H9 (cell line): ENCODE results near the gene TMEM187. TPM values are rescaled to one million over a fixed set of nuclear protein-coding genes. Genes with fewer than 3 reads are reported as not detected.

ENCODE experiments used
- DNase-seq: peaks from one replicate; pipeline ENCODE4 v3.0.0-alpha.2; 2017
- H2AFZ ChIP-seq: one replicate; pipeline ENCODE4 v1.6.1; 2013; ENCODE audit warnings: mild to moderate bottlenecking, low read length, control low read depth, moderate library complexity
- H2AK5ac ChIP-seq: 2 replicates; pipeline ENCODE4 v1.6.1; 2013; ENCODE audit warnings: low read length, control low read depth, mixed read lengths; ENCODE audit not compliant: insufficient read length
- H2BK120ac ChIP-seq: one replicate; pipeline ENCODE4 v1.6.1; 2013; ENCODE audit warnings: low read depth, mild to moderate bottlenecking, low read length, control low read depth, inconsistent platforms; ENCODE audit not compliant: poor library complexity, severe bottlenecking
- H2BK12ac ChIP-seq: 2 replicates; pipeline ENCODE4 v1.6.1; 2013; ENCODE audit warnings: low read length, control low read depth, mixed read lengths, low read depth; ENCODE audit not compliant: insufficient read length
- H2BK15ac ChIP-seq: 2 replicates; pipeline ENCODE4 v1.6.1; 2013; ENCODE audit warnings: low read depth, low read length, control low read depth
- H2BK20ac ChIP-seq: one replicate; pipeline ENCODE4 v1.6.1; 2013; ENCODE audit warnings: low read depth, mild to moderate bottlenecking, low read length, control low read depth, inconsistent platforms; ENCODE audit not compliant: poor library complexity, severe bottlenecking
- H2BK5ac ChIP-seq: 2 replicates; pipeline ENCODE4 v1.6.1; 2013; ENCODE audit warnings: low read length, control low read depth, mixed read lengths; ENCODE audit not compliant: insufficient read length
- H3K14ac ChIP-seq: 2 replicates; pipeline ENCODE4 v1.6.1; 2013; ENCODE audit warnings: low read length, control low read depth; ENCODE audit not compliant: insufficient read depth
- H3K18ac ChIP-seq: 2 replicates; pipeline ENCODE4 v1.6.1; 2013; ENCODE audit warnings: low read depth, mild to moderate bottlenecking, mixed read lengths, low read length, control low read depth; ENCODE audit not compliant: insufficient read length
- H3K23ac ChIP-seq: 2 replicates; pipeline ENCODE4 v1.6.1; 2013; ENCODE audit warnings: low read length, control low read depth, mixed read lengths, low read depth; ENCODE audit not compliant: insufficient read length
- H3K23me2 ChIP-seq: 2 replicates; pipeline ENCODE4 v1.6.1; 2013; ENCODE audit warnings: low read depth, mild to moderate bottlenecking, mixed read lengths, low read length, control low read depth; ENCODE audit not compliant: insufficient read length, poor library complexity, severe bottlenecking
- H3K27ac ChIP-seq: 2 replicates; pipeline ENCODE4 v1.5.1; 2013; ENCODE audit warnings: low read length, control low read depth, mixed read lengths, low read depth; ENCODE audit not compliant: insufficient read length
- H3K27me3 ChIP-seq: 2 replicates; pipeline ENCODE4 v1.6.1; 2013; ENCODE audit warnings: low read length, control low read depth, inconsistent platforms; ENCODE audit not compliant: insufficient read depth
- H3K4ac ChIP-seq: 2 replicates; pipeline ENCODE4 v1.6.1; 2013; ENCODE audit warnings: low read depth, mild to moderate bottlenecking, control low read depth, inconsistent platforms, low read length, moderate library complexity
- H3K4me1 ChIP-seq: 2 replicates; pipeline ENCODE4 v1.6.1; 2013; ENCODE audit warnings: low read length, control low read depth, inconsistent platforms; ENCODE audit not compliant: insufficient read depth
- H3K4me2 ChIP-seq: 2 replicates; pipeline ENCODE4 v1.6.1; 2013; ENCODE audit warnings: low read length, control low read depth, mixed read lengths; ENCODE audit not compliant: insufficient read length, insufficient read depth
- H3K56ac ChIP-seq: 2 replicates; pipeline ENCODE4 v1.6.1; 2013; ENCODE audit warnings: low read depth, mild to moderate bottlenecking, mixed read lengths, low read length, control low read depth; ENCODE audit not compliant: insufficient read length
- H3K79me1 ChIP-seq: 2 replicates; pipeline ENCODE4 v1.6.1; 2013; ENCODE audit warnings: low read depth, mild to moderate bottlenecking, moderate library complexity, low read length, control low read depth, inconsistent platforms; ENCODE audit not compliant: insufficient read depth, poor library complexity, severe bottlenecking
- H3K79me2 ChIP-seq: 2 replicates; pipeline ENCODE4 v1.6.1; 2013; ENCODE audit warnings: low read length, control low read depth, inconsistent platforms; ENCODE audit not compliant: insufficient read depth
- H3K9ac ChIP-seq: 2 replicates; pipeline ENCODE4 v1.6.1; 2013; ENCODE audit warnings: low read length, control low read depth, mixed read lengths; ENCODE audit not compliant: insufficient read length; ENCODE audit errors: extremely low read depth
- H3K9me3 ChIP-seq: one replicate; pipeline ENCODE4 v1.6.1; 2013; ENCODE audit warnings: low read depth, low read length, inconsistent platforms; ENCODE audit not compliant: control insufficient read depth
- H3T11ph ChIP-seq: one replicate; pipeline ENCODE4 v1.6.1; 2013; ENCODE audit warnings: mild to moderate bottlenecking, low read length, control low read depth, inconsistent platforms
- H4K20me1 ChIP-seq: one replicate; pipeline ENCODE4 v1.6.1; 2013; ENCODE audit not compliant: control insufficient read depth, insufficient read length, insufficient read depth
- H4K5ac ChIP-seq: 2 replicates; pipeline ENCODE4 v1.6.1; 2013; ENCODE audit warnings: low read depth, mild to moderate bottlenecking, mixed read lengths, low read length, control low read depth; ENCODE audit not compliant: insufficient read length
- H4K8ac ChIP-seq: replicated peaks from 2 replicates; pipeline ENCODE4 v1.6.1; 2013; ENCODE audit warnings: low read length, control low read depth, mixed read lengths, low read depth; ENCODE audit not compliant: insufficient read length
- H4K91ac ChIP-seq: 2 replicates; pipeline ENCODE4 v1.6.1; 2013; ENCODE audit warnings: low read depth, mild to moderate bottlenecking, moderate library complexity, mixed read lengths, low read length, control low read depth; ENCODE audit not compliant: insufficient read length
- H3K27ac Mint-ChIP-seq, 3 experiments: 2 replicates in 2 of 3; 3 replicates in 1 of 3; pipeline ENCODE4 v1.8.0; 2020 to 2021; ENCODE audit warnings: mixed read lengths in 3 of 3, mild to moderate bottlenecking in 1 of 3, moderate library complexity in 1 of 3
- H3K27me3 Mint-ChIP-seq: 2 replicates; pipeline ENCODE4 v1.8.0; 2021; ENCODE audit warnings: low read depth, mild to moderate bottlenecking, moderate library complexity, mixed read lengths
- H3K36me3 Mint-ChIP-seq, 3 experiments: 2 replicates in 2 of 3; 3 replicates in 1 of 3; pipeline ENCODE4 v1.8.0; 2020 to 2021; ENCODE audit warnings: low read depth in 3 of 3, mixed read lengths in 3 of 3; ENCODE audit not compliant: insufficient read depth in 1 of 3
- H3K4me1 Mint-ChIP-seq, 2 experiments: 2 replicates each; pipeline ENCODE4 v1.8.0; 2020; ENCODE audit warnings: mixed read lengths in 2 of 2
- H3K4me3 Mint-ChIP-seq, 2 experiments: 2 replicates in 1 of 2; 3 replicates in 1 of 2; pipeline ENCODE4 v1.8.0; 2020 to 2021; ENCODE audit warnings: mild to moderate bottlenecking in 2 of 2, mixed read lengths in 2 of 2, moderate library complexity in 1 of 2
- H3K9me3 Mint-ChIP-seq, 2 experiments: 2 replicates in 1 of 2; 3 replicates in 1 of 2; pipeline ENCODE4 v1.8.0; 2020; ENCODE audit warnings: mild to moderate bottlenecking in 2 of 2, mixed read lengths in 2 of 2, moderate library complexity in 1 of 2
- CTCF ChIP-seq: fragments of 200-600 bp; sonication (generic); conservative IDR thresholded peaks from 3 replicates; pipeline ENCODE4 v1.8.0; 2021; ENCODE audit warnings: antibody characterized with exemption, mild to moderate bottlenecking
- WGBS: extraction: QIAGEN DNeasy Blood & Tissue Kit; methylation state at CpG from one replicate; pipeline ENCODE4 v1.1.7; 2013; ENCODE audit warnings: missing lambda C conversion rate, low lambda C conversion rate, mixed read lengths; ENCODE audit not compliant: insufficient read length; ENCODE audit errors: extremely low coverage; 5-methylcytosine and 5-hydroxymethylcytosine counted together
- total RNA-seq: library from RNA; stranded (reverse); gene quantifications from 2 replicates; pipeline ENCODE4 v1.2.1, GENCODE V29; 2021

The TMEM187 gene
- total RNA-seq, 1 experiment from 2014 or later, result 2.7 TPM

GRCh38 chrX:154019061-154019621, 46.6 kb downstream of the TMEM187 start:
- H4K8ac ChIP-seq, result no peak overlapping the region
- peaks cover 49 to 70% of the 10 kb centered on the region in 2 experiments for H3K9me3 Mint-ChIP-seq
- no CpG with 5 or more reads among the region's 45 CpGs for WGBS
- no peak overlapping the region for H2AFZ ChIP-seq
- H2BK20ac ChIP-seq, result no peak overlapping the region
- no peak overlapping the region for H2AK5ac ChIP-seq
- no peaks in the 10 kb centered on the region for H3K79me1 ChIP-seq
- DNase-seq, result no peak
- peak overlapping the region; percentile 74; the same call in 1 of the 2 replicates for H3K14ac ChIP-seq
- H2BK12ac ChIP-seq, result no peak overlapping the region
- H4K5ac ChIP-seq, result no peak overlapping the region
- no peak overlapping the region for H3K9ac ChIP-seq
- H3K18ac ChIP-seq, result peak overlapping the region; percentile 82
- H3K27ac Mint-ChIP-seq, result no peak overlapping the region; a peak in 1 of 7 replicates
- H3K4ac ChIP-seq, result no peak overlapping the region; the same call in 1 of the 2 replicates
- H4K20me1 ChIP-seq, result peaks cover 5% of the 10 kb centered on the region
- H2BK5ac ChIP-seq, result no peak overlapping the region
- H3K27me3 ChIP-seq, result no peaks in the 10 kb centered on the region
- H3K4me3 Mint-ChIP-seq, result peak overlapping the region; percentile 66 to 70
- no peak overlapping the region for H3K56ac ChIP-seq
- H3K4me1 ChIP-seq, result no peaks in the 10 kb centered on the region
- no peak overlapping the region for H4K91ac ChIP-seq
- H2BK120ac ChIP-seq, result no peak overlapping the region
- H3K36me3 Mint-ChIP-seq, result peaks cover 5 to 43% (median 10%) of the 10 kb centered on the region in 3 experiments; a peak in 6 of 7 replicates
- no peaks in the 10 kb centered on the region for H3K27me3 Mint-ChIP-seq
- peaks cover 18 to 34% of the 10 kb centered on the region in 2 experiments for H3K4me1 Mint-ChIP-seq
- no peak overlapping the region for H3K4me2 ChIP-seq
- H2BK15ac ChIP-seq, result no peak overlapping the region
- no peaks in the 10 kb centered on the region for H3K9me3 ChIP-seq
- H3K23me2 ChIP-seq, result peaks cover 9% of the 10 kb centered on the region
- no peaks in the 10 kb centered on the region for H3K79me2 ChIP-seq
- no peak for TF ChIP-seq CTCF
- no peak overlapping the region for H3T11ph ChIP-seq
- no peak overlapping the region for H3K27ac ChIP-seq
- H3K23ac ChIP-seq, result no peak overlapping the region
